DND-41 (cell line): Measurements from ENCODE around the gene PLEKHA4.

Experiments used
- EZH2 ChIP-seq: IDR thresholded peaks from 3 replicates; pipeline ENCODE4 v1.6.1; 2012; ENCODE audit warnings: borderline replicate concordance, low read depth, mild to moderate bottlenecking, moderate library complexity, low read length, inconsistent platforms; ENCODE audit not compliant: severe bottlenecking
- TF ChIP-seq, protein P1 (sequence below): IDR thresholded peaks from 2 replicates; pipeline ENCODE4 v1.5.1; 2012; ENCODE audit warnings: borderline replicate concordance, low read length, moderate library complexity, mild to moderate bottlenecking; ENCODE audit not compliant: poor library complexity, severe bottlenecking; ENCODE audit errors: extremely low read depth

DNA sequence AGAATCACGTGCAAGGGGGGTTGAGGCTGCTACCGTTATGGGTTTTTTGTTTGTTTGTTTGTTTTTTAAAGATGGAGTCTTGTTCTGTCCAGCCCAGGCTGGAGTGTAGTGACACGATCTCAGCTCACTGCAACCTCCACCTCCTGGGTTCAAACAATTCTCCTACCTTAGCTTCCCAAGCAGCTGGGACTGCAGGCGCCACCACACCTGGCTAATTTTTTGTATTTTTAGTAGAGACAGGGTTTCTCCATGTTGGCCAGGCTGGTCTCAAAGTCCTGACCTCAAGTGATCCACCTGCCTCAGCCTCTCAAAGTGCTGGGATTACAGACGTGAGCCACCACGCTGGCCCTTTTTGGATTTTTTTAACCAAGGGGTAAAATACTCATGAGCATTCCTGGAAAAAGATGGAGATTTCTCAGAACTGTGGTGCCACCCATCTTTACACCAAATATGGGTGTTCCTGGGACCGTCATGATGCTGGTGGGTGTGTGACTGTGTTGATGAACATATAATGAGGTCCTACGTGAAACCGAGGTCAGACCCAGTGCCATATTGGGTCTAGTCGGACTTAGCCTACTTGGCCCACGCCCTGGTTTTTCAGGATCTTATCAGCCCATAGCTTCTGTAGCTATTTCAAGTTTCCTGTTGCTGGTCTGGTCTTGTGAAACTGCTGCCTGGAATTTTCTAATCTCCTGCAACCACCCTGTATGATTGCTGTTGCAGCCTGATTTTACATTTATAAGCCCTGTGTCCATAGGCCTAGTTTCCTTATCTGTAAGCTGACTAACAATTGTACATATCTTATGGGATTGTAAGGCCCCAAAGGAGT lies 10.0 kb upstream of the PLEKHA4 start:
- TF ChIP-seq, protein P1, sequence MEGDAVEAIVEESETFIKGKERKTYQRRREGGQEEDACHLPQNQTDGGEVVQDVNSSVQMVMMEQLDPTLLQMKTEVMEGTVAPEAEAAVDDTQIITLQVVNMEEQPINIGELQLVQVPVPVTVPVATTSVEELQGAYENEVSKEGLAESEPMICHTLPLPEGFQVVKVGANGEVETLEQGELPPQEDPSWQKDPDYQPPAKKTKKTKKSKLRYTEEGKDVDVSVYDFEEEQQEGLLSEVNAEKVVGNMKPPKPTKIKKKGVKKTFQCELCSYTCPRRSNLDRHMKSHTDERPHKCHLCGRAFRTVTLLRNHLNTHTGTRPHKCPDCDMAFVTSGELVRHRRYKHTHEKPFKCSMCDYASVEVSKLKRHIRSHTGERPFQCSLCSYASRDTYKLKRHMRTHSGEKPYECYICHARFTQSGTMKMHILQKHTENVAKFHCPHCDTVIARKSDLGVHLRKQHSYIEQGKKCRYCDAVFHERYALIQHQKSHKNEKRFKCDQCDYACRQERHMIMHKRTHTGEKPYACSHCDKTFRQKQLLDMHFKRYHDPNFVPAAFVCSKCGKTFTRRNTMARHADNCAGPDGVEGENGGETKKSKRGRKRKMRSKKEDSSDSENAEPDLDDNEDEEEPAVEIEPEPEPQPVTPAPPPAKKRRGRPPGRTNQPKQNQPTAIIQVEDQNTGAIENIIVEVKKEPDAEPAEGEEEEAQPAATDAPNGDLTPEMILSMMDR, result no peak
- TF ChIP-seq EZH2, result no peak
